ENCODE results near the gene LYRM4. TPM values are rescaled to one million over a fixed set of nuclear protein-coding genes. Genes with fewer than 3 reads are reported as not detected.
"Not testable (repeated sequence)": the region's sequence is repeated elsewhere in the genome, so short reads cannot be mapped to it uniquely, and the experiment has no call there.

The LYRM4 gene
- total and polyA plus RNA-seq, 2 experiments from 2014 or later, result 51.0 to 62.0 TPM

GRCh38 chr6:5120543-5120942, 140.2 kb downstream of the LYRM4 start:
- H3K36me3 ChIP-seq (ENCODE audit: insufficient read depth); H3K9me3 Mint-ChIP-seq; H3K79me2 ChIP-seq (replicated peaks; ENCODE audit: insufficient read depth); H3K27ac Mint-ChIP-seq; H3F3A ChIP-seq (replicated peaks; ENCODE audit: low read depth); H3K4me2 ChIP-seq; H3K27me3 ChIP-seq (ENCODE audit: insufficient read depth); ATAC-seq; DNase-seq (ENCODE audit: low spot score); H2AFZ ChIP-seq; H4K20me1 ChIP-seq (replicated peaks; ENCODE audit: insufficient read depth); H3K27me3 Mint-ChIP-seq (ENCODE audit: insufficient read depth, low read depth, poor library complexity); H3K4me1 ChIP-seq (ENCODE audit: insufficient read depth); H3K9me2 ChIP-seq (ENCODE audit: insufficient read depth); H3K4me3 Mint-ChIP-seq; H3K4me3 ChIP-seq; H3K4me1 Mint-ChIP-seq; H3K27ac ChIP-seq (ENCODE audit: low read depth): not testable (repeated sequence)
- peaks cover 11% of the 10 kb centered on the region; the same call in 2 of the 3 replicates for H3K36me3 Mint-ChIP-seq (ENCODE audit: low read depth)

- ATAC-seq, result no peak
- Mint-ChIP-seq H3K4me1 (peaks cover 6% of the 10 kb centered on the region; the same call in 1 of the 3 replicates), H3K36me3 (ENCODE audit: low read depth) (peaks cover 11% of the 10 kb centered on the region; the same call in 2 of the 3 replicates), H3K27ac (no peak overlapping the region), H3K27me3 (ENCODE audit: insufficient read depth, low read depth, poor library complexity) (peaks cover 5% of the 10 kb centered on the region), H3K9me3 (peaks cover 2% of the 10 kb centered on the region; the same call in 1 of the 3 replicates), H3K4me3 (no peak overlapping the region)
- Histone ChIP-seq H2AFZ (no peak overlapping the region), H3K9me2 (ENCODE audit: insufficient read depth) (no peaks in the 10 kb centered on the region), H3K36me3 (ENCODE audit: insufficient read depth) (no peaks in the 10 kb centered on the region), H3K27ac (ENCODE audit: low read depth) (no peak overlapping the region), H3K4me1 (ENCODE audit: insufficient read depth) (no peaks in the 10 kb centered on the region), H3F3A (replicated peaks; ENCODE audit: low read depth) (no peaks in the 10 kb centered on the region), H3K27me3 (ENCODE audit: insufficient read depth) (no peaks in the 10 kb centered on the region), H4K20me1 (replicated peaks; ENCODE audit: insufficient read depth) (peaks cover 5% of the 10 kb centered on the region; the same call in 1 of the 2 replicates), H3K4me3 (no peak overlapping the region), H3K79me2 (replicated peaks; ENCODE audit: insufficient read depth) (no peaks in the 10 kb centered on the region), H3K4me2 (no peak overlapping the region)
- no peak for DNase-seq (ENCODE audit: low spot score)
- TF ChIP-seq ZNF331 (CRISPR knock-in tag; IDR thresholded peaks at IDR 0.05; ENCODE audit: low read depth) (no peak), STAT1 (IDR thresholded peaks at IDR 0.05; ENCODE audit: unreplicated experiment) (no peak), ZNF114 (CRISPR knock-in tag; IDR thresholded peaks at IDR 0.05) (no peak), JUNB (IDR thresholded peaks at IDR 0.05; ENCODE audit: unreplicated experiment) (no peak), POLR2AphosphoS5 (IDR thresholded peaks at IDR 0.05; ENCODE audit: low read depth) (no peak), REST (IDR thresholded peaks at IDR 0.05; ENCODE audit: unreplicated experiment) (no peak), EZH2phosphoT487 (IDR thresholded peaks at IDR 0.05; ENCODE audit: unreplicated experiment) (no peak), ETS1 (IDR thresholded peaks at IDR 0.05) (no peak)
Measured at GRCh38 chr6:5120011-5120410, 140.7 kb downstream of the LYRM4 start.
